Panc1 (cell line): Measurements from ENCODE around the gene ZCWPW1.

Source experiments
- POLR2AphosphoS5 ChIP-seq: IDR thresholded peaks from 2 replicates; pipeline ENCODE4 v1.6.1; 2012; ENCODE audit warnings: mild to moderate bottlenecking, low read depth, low read length, moderate library complexity
- TF ChIP-seq, protein P1 (sequence below): fragments of 450-650 bp; IDR thresholded peaks from 2 replicates; pipeline ENCODE4 v1.5.1; 2017; ENCODE audit warnings: mild to moderate bottlenecking

DNA sequence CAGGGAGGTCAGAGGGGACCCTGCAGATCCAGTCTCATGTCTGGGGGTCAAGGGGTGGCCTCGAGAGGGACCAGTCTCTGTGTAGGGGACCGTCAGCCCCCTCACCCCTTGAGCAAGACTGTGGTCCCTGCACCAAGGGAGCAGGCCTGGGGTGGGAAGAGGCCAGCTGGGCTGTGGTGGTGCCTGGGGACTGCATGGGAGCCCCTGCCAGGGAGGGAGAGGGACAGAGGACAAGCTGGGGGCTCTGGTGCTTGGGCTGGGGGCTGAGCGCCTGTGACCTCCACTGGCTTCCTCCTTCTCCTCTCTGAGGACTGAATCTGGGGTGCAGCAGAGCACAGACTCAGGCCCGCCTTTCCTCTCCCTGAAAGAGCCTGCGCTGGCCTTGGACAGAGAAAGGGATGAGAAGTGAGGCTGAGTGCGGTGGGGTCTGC lies 71.4 kb downstream of the ZCWPW1 start:
- TF ChIP-seq, protein P1, sequence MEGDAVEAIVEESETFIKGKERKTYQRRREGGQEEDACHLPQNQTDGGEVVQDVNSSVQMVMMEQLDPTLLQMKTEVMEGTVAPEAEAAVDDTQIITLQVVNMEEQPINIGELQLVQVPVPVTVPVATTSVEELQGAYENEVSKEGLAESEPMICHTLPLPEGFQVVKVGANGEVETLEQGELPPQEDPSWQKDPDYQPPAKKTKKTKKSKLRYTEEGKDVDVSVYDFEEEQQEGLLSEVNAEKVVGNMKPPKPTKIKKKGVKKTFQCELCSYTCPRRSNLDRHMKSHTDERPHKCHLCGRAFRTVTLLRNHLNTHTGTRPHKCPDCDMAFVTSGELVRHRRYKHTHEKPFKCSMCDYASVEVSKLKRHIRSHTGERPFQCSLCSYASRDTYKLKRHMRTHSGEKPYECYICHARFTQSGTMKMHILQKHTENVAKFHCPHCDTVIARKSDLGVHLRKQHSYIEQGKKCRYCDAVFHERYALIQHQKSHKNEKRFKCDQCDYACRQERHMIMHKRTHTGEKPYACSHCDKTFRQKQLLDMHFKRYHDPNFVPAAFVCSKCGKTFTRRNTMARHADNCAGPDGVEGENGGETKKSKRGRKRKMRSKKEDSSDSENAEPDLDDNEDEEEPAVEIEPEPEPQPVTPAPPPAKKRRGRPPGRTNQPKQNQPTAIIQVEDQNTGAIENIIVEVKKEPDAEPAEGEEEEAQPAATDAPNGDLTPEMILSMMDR, result no peak
- TF ChIP-seq POLR2AphosphoS5, result no peak
